Gastrocnemius medialis (tissue), 4 donors: ENCODE data around the gene NUDT8. TPM values are rescaled to one million over a fixed set of nuclear protein-coding genes. Genes with fewer than 3 reads are reported as not detected.

Source experiments
- ATAC-seq, 2 donors: fragments of 150-250 bp; one replicate each; pipeline ENCODE4 v1.9.1; 2016
- DNase-seq, 2 donors: peaks; one replicate each; pipeline ENCODE4 v3.0.0-alpha.2; 2019
- H3K27ac ChIP-seq, 4 donors: fragments of 200-600 bp; sonication (generic); 1 replicate in 1 of 4; 2 replicates in 3 of 4; pipeline ENCODE4 v1.5.1; 2016 to 2018; ENCODE audit warnings: mild to moderate bottlenecking in 2 of 4, moderate library complexity in 1 of 4
- H3K27me3 ChIP-seq, 3 donors: fragments of 200-600 bp; sonication (generic) in 2 of 3; 1 replicate in 1 of 3; 2 replicates in 2 of 3; pipeline versions ENCODE4 v1.5.1 to v1.6.0; 2016 to 2019; ENCODE audit warnings: mild to moderate bottlenecking in 1 of 3, moderate library complexity in 1 of 3
- H3K36me3 ChIP-seq, 2 donors: fragments of 200-600 bp; sonication (generic) in 1 of 2; one replicate each; pipeline ENCODE4 v1.5.1; 2017 to 2018
- H3K4me1 ChIP-seq, 2 donors: fragments of 200-600 bp; sonication (generic) in 1 of 2; one replicate each; pipeline ENCODE4 v1.5.1; 2016 to 2017; ENCODE audit warnings: mild to moderate bottlenecking in 2 of 2
- H3K4me3 ChIP-seq, 4 donors: fragments of 200-600 bp; sonication (generic) in 3 of 4; 1 replicate in 1 of 4; 2 replicates in 3 of 4; pipeline ENCODE4 v1.5.1; 2016 to 2019; ENCODE audit warnings: mild to moderate bottlenecking in 2 of 4
- H3K9me3 ChIP-seq, 3 donors: fragments of 200-600 bp; sonication (generic) in 2 of 3; 1 replicate in 1 of 3; 2 replicates in 2 of 3; pipeline ENCODE4 v1.5.1; 2016 to 2019
- POLR2A ChIP-seq, 2 donors: fragments of 450-650 bp; IDR thresholded peaks; one replicate each; pipeline ENCODE4 v1.6.1; 2017; ENCODE audit warnings: antibody characterized with exemption in 2 of 2, mild to moderate bottlenecking in 2 of 2, moderate library complexity in 2 of 2
- in situ Hi-C, 4 donors: fragments of 200-750 bp; cut with MboI; loops; one replicate each; pipeline versions ENCODE4 v1.15.0 to v1.8.0; 2017; ENCODE audit warnings: low sequenced_read_pairs in 4 of 4
- intact Hi-C: fragments of 100-400 bp; cut with DNase I; formaldehyde crosslinking; loops from one replicate; pipeline ENCODE4 v1.15.1; 2023; ENCODE audit warnings: low total_unique reads
- total RNA-seq, 4 donors: library from RNA; depleted of rRNA; stranded (reverse); fragments of >200 nt; gene quantifications; one replicate each; pipeline versions ENCODE4 v1.1.0 to v1.2.3, GENCODE V29; 2016
- TF ChIP-seq, protein P1 (sequence below), 5 experiments: fragments of 450-650 bp in 3 of 5; fragments of 200-600 bp in 2 of 5; sonication (generic) in 2 of 5; IDR thresholded peaks in 4 of 5; conservative IDR thresholded peaks in 1 of 5; 1 replicate in 4 of 5; 2 replicates in 1 of 5; pipeline ENCODE4 v1.5.1; 2016 to 2019; ENCODE audit warnings: antibody characterized with exemption in 5 of 5, mild to moderate bottlenecking in 3 of 5, moderate library complexity in 3 of 5

NUDT8 gene
- total RNA-seq, 4 donors from 2014 or later = 23.3 to 42.4 (median 36.2) TPM

DNA sequence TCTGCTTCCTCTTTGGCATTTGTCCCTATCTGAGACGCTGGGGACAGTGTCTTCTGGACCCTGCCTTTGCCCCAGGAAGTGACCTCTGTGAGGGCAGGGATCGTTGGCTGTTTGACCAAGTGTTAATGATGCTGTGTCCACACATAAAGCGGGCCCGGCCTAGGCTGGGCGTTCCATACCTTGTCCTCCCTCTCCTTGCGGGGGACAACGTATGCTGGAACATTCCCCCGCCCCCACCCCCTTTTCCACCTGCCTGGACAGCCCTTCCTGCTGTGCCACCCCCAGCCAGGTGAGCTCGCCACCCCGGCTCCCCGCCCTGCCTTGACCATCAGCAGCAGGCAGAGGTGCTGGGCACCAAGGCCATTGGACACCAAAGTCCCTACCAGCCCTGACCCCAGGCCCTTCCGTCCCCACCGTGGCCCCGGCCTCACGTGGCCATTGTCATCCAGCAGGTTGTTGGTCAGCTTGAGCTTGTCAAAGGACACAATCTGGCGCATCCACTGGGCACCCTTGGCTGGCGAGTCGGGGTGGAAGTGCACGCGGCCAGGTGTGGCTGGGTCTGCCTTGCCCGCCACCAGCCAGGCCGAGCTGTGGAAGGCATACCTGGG, 4.1 kb upstream of the NUDT8 start:
- H3K36me3 ChIP-seq = no peaks in the 10 kb centered on the region
- H3K4me1 ChIP-seq = peaks cover 5% of the 10 kb centered on the region in 2 donors
- ATAC-seq (no peak), DNase-seq (no peak)
- H3K9me3 ChIP-seq = no peaks in the 10 kb centered on the region
- in situ Hi-C loops = no loop called here
- no peak for TF ChIP-seq POLR2A (IDR thresholded peaks at IDR 0.05)
- TF ChIP-seq, protein P1, sequence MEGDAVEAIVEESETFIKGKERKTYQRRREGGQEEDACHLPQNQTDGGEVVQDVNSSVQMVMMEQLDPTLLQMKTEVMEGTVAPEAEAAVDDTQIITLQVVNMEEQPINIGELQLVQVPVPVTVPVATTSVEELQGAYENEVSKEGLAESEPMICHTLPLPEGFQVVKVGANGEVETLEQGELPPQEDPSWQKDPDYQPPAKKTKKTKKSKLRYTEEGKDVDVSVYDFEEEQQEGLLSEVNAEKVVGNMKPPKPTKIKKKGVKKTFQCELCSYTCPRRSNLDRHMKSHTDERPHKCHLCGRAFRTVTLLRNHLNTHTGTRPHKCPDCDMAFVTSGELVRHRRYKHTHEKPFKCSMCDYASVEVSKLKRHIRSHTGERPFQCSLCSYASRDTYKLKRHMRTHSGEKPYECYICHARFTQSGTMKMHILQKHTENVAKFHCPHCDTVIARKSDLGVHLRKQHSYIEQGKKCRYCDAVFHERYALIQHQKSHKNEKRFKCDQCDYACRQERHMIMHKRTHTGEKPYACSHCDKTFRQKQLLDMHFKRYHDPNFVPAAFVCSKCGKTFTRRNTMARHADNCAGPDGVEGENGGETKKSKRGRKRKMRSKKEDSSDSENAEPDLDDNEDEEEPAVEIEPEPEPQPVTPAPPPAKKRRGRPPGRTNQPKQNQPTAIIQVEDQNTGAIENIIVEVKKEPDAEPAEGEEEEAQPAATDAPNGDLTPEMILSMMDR (IDR thresholded peaks at IDR 0.05 in 4 of 5, conservative IDR thresholded peaks at IDR 0.05 in 1 of 5) = no peak
- intact Hi-C loops = loop anchor here (5.0 kb wide), 1 partner anchor 173 kb away; no protein-coding TSS in a partner anchor
- no peak overlapping the region for H3K4me3 ChIP-seq
- H3K27ac ChIP-seq = no peak overlapping the region
- no peaks in the 10 kb centered on the region for H3K27me3 ChIP-seq

DNA sequence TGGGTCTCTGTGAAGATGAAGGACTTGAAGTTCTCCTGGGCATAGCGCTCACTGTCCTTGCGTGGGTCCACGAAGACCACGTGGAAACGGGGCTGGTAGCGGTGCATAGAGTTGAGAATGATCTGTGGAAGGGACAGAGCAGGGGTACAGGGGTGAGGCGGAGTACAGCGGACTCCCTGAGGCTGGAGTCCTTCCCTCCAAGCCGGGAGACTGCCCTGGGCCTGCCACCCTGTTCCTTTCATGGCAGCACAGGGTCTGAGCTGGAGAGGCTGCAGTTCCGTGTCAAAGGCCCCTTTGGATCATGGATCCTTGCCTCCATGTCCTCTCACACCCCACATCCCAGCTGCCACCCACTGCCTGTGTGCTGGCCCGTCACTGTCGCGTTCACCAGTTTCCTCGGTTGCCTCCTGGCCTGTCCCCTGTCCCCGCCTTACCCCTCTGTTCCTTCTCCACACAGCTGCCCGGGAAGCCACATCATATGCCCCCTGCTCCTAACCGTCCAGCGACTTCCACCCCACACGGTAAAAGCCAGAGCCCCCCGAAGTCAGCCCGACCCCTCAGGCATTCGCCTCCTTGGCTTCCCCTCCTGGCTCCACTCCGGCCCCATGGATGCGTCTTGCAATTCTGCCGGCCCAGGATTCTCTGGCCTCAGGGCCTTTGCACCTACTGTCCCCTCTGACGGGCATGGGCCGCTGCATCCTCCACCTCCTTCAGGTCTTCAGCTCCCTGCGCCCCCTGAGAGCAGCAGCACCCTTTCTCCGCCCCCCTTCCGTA, 3.4 kb upstream of the NUDT8 start:
- H3K27ac ChIP-seq = no peak overlapping the region
- no peak for DNase-seq

DNA sequence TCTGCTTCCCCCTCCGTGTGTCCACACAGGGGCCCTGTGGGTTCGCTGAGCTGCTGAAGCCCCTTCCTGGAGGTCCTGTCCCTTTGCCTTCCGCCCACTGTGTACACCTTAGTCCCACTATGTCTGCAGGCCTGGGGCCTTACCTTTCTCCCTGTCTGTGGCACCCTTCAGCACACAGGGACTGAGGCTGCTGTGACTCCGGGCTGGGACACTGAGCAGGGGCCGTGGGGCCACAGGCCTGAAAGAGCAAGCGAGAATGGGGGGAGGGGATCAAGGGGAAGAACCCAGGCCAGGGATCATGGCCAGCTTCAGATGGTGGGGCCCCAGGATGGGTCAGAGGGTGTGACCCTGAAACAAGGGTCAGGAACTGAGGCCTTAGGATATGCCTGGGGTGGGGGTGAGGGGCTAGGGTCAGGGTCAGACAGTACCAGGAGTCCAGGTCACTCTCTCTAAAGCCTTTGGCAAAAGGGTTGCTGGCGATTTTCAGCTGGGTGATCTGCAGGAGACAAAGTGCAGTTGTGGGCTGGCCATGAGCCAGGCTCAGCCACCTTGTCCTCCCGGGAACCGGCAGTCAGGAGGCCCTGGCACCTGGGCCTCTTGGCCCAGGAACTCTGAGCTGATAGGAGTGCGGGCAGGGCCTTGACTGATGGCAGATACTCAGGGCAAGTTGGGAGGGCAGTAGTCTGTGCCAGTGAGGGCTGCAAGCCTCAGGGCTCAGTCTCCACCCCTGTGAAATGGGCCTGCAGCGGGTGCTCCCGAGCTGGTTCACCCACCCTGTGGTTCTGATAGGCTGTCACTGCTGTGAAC, 2.6 kb upstream of the NUDT8 start:
- in situ Hi-C loops = no loop called here
- ATAC-seq (no peak), DNase-seq (peak in 1 of 2 donors; percentile 2)
- intact Hi-C loops = loop anchor here (5.0 kb wide), 1 partner anchor 175 kb away; no protein-coding TSS in a partner anchor
- Histone ChIP-seq H3K36me3 (no peaks in the 10 kb centered on the region), H3K4me1 (peaks cover 5% of the 10 kb centered on the region in 2 donors), H3K27ac (no peak overlapping the region), H3K4me3 (no peak overlapping the region), H3K27me3 (no peaks in the 10 kb centered on the region), H3K9me3 (no peaks in the 10 kb centered on the region)
- no peak for TF ChIP-seq POLR2A (IDR thresholded peaks at IDR 0.05)
- TF ChIP-seq, protein P1 (IDR thresholded peaks at IDR 0.05 in 4 of 5, conservative IDR thresholded peaks at IDR 0.05 in 1 of 5) = no peak

More for the DNA sequence above, 3.4 kb upstream of the NUDT8 start:
- Histone ChIP-seq H3K4me3 (no peak overlapping the region), H3K27me3 (no peaks in the 10 kb centered on the region), H3K36me3 (no peaks in the 10 kb centered on the region), H3K9me3 (no peaks in the 10 kb centered on the region), H3K4me1 (peaks cover 5% of the 10 kb centered on the region in 2 donors)
- intact Hi-C loops = loop anchor here (5.0 kb wide), 1 partner anchor 174 kb away; no protein-coding TSS in a partner anchor
- TF ChIP-seq, protein P1 (IDR thresholded peaks at IDR 0.05 in 4 of 5, conservative IDR thresholded peaks at IDR 0.05 in 1 of 5) = no peak
- no peak for TF ChIP-seq POLR2A (IDR thresholded peaks at IDR 0.05)
- no peak for ATAC-seq
- in situ Hi-C loops = no loop called here

DNA sequence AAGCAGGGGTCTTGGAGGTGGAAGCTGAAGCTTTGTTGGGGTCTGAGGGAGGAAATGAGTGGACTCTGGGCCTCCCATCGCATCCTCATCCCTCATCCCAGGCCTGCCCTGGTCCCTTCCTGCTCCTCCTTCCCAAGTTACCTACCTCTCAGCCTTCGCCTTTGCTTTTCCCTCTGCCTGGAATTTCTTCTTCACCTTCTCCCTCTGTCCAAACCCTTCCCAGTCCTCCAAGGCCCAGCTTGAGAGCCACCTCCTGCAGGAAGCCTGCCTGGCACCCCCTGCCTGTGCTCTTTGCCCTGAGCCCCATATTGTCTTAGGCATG, 2.1 kb upstream of the NUDT8 start:
- TF ChIP-seq, protein P1 (IDR thresholded peaks at IDR 0.05 in 4 of 5, conservative IDR thresholded peaks at IDR 0.05 in 1 of 5) = no peak
- no peak for TF ChIP-seq POLR2A (IDR thresholded peaks at IDR 0.05)
- H3K9me3 ChIP-seq = no peaks in the 10 kb centered on the region
- no peak for DNase-seq
- H3K27ac ChIP-seq = no peak overlapping the region
- H3K27me3 ChIP-seq = no peaks in the 10 kb centered on the region
- intact Hi-C loops (loop anchor here (5.0 kb wide), 1 partner anchor 175 kb away; no protein-coding TSS in a partner anchor), in situ Hi-C loops (no loop called here)
- no peak for ATAC-seq
- H3K4me3 ChIP-seq = no peak overlapping the region
- H3K4me1 ChIP-seq = peaks cover 5% of the 10 kb centered on the region in 2 donors
- no peaks in the 10 kb centered on the region for H3K36me3 ChIP-seq
